ENCODE results near the gene ARFGEF3. TPM values are rescaled to one million over a fixed set of nuclear protein-coding genes. Genes with fewer than 3 reads are reported as not detected.
"Not testable (repeated sequence)": the region's sequence is repeated elsewhere in the genome, so short reads cannot be mapped to it uniquely, and the experiment has no call there.

Gene ARFGEF3
- polyA plus RNA-seq, 4 donors = 4.8 to 6.9 (median 6.3) TPM

GRCh38 chr6:138334963-138335362 lies 173.2 kb downstream of the ARFGEF3 start:
- no peak for DNase-seq (ENCODE audit: low read depth in 4 of 4, low spot score in 2 of 4)

GRCh38 chr6:138336221-138336620 lies 174.5 kb downstream of the ARFGEF3 start:
- no peak for DNase-seq (ENCODE audit: low read depth in 4 of 4, low spot score in 2 of 4)

GRCh38 chr6:138337076-138337475 lies 175.3 kb downstream of the ARFGEF3 start:
- no peak for DNase-seq (ENCODE audit: low read depth in 4 of 4, low spot score in 2 of 4)

GRCh38 chr6:138339024-138339423 lies 177.3 kb downstream of the ARFGEF3 start:
- DNase-seq (ENCODE audit: low read depth in 4 of 4, low spot score in 2 of 4) = no peak

GRCh38 chr6:138341176-138341575 lies 179.4 kb downstream of the ARFGEF3 start:
- no peak for DNase-seq (ENCODE audit: low read depth in 4 of 4, low spot score in 2 of 4)

GRCh38 chr6:138343112-138343511 lies 181.4 kb downstream of the ARFGEF3 start:
- DNase-seq (ENCODE audit: low read depth in 4 of 4, low spot score in 2 of 4) = no peak

GRCh38 chr6:138345565-138346285 lies 184.0 kb downstream of the ARFGEF3 start:
- DNase-seq (ENCODE audit: low read depth in 4 of 4, low spot score in 2 of 4) = no peak

GRCh38 chr6:138346302-138347195 lies 184.8 kb downstream of the ARFGEF3 start:
- DNase-seq (ENCODE audit: low read depth in 4 of 4, low spot score in 2 of 4) = no peak

- DNase-seq (ENCODE audit: low read depth in 4 of 4, low spot score in 2 of 4) = no peak
These were observed 186.1 kb downstream of the ARFGEF3 start for GRCh38 chr6:138347864-138348263.

- DNase-seq (ENCODE audit: low read depth in 4 of 4, low spot score in 2 of 4) = no peak
These were observed 188.2 kb downstream of the ARFGEF3 start for GRCh38 chr6:138349891-138350290.

GRCh38 chr6:138357928-138358327 lies 196.2 kb downstream of the ARFGEF3 start:
- no peak for DNase-seq (ENCODE audit: low read depth in 4 of 4, low spot score in 2 of 4)

- not testable (repeated sequence) for DNase-seq (ENCODE audit: low read depth in 4 of 4, low spot score in 2 of 4)
These were observed 206.9 kb downstream of the ARFGEF3 start for GRCh38 chr6:138368684-138369083.

- no peak for DNase-seq (ENCODE audit: low read depth in 4 of 4, low spot score in 2 of 4)
These were observed 209.1 kb downstream of the ARFGEF3 start for GRCh38 chr6:138370631-138371451.

- DNase-seq (ENCODE audit: low read depth in 4 of 4, low spot score in 2 of 4) = no peak
These were observed 209.6 kb downstream of the ARFGEF3 start for GRCh38 chr6:138371452-138371711.

GRCh38 chr6:138371720-138372119 lies 210.0 kb downstream of the ARFGEF3 start:
- no peak for DNase-seq (ENCODE audit: low read depth in 4 of 4, low spot score in 2 of 4)

- DNase-seq (ENCODE audit: low read depth in 4 of 4, low spot score in 2 of 4) = no peak
These were observed 211.1 kb downstream of the ARFGEF3 start for GRCh38 chr6:138372711-138373463.

GRCh38 chr6:138374230-138374629 lies 212.5 kb downstream of the ARFGEF3 start:
- DNase-seq (ENCODE audit: low read depth in 4 of 4, low spot score in 2 of 4) = no peak

- DNase-seq (ENCODE audit: low read depth in 4 of 4, low spot score in 2 of 4) = no peak
These were observed 213.1 kb downstream of the ARFGEF3 start for GRCh38 chr6:138374815-138375214.

GRCh38 chr6:138377042-138377441 lies 215.3 kb downstream of the ARFGEF3 start:
- no peak for DNase-seq (ENCODE audit: low read depth in 4 of 4, low spot score in 2 of 4)

- no peak for DNase-seq (ENCODE audit: low read depth in 4 of 4, low spot score in 2 of 4)
These were observed 216.1 kb downstream of the ARFGEF3 start, which contains the start of gene SMIM28 for GRCh38 chr6:138377844-138378243. Gene SMIM28 (plus strand): TSS chr6:138377905. CDS start chr6:138378073, 168 bp downstream.
